ENCODE data around the gene ARID2. TPM values are rescaled to one million over a fixed set of nuclear protein-coding genes. Genes with fewer than 3 reads are reported as not detected.

The ARID2 gene
- total and polyA plus RNA-seq, 10 of the 15 experiments (the other 5 are each of a cell fraction or from before 2014, with no cell fraction given): 9.2 to 29.8 (median 20.3) TPM

GRCh38 chr12:45839917-45840316 lies 110.4 kb downstream of the ARID2 start (continued):
- no peak for TF ChIP-seq TCF7 (IDR thresholded peaks at IDR 0.05; ENCODE audit: borderline replicate concordance)
- no peak for TF ChIP-seq ZNF622 (IDR thresholded peaks at IDR 0.05)
- TF ChIP-seq NFYA (IDR thresholded peaks at IDR 0.05; ENCODE audit: borderline replicate concordance, low read depth, low read length): no peak
- no peak for TF ChIP-seq ATF3 (IDR thresholded peaks at IDR 0.05; ENCODE audit: borderline replicate concordance, extremely low read depth, low read depth, low read length)
- TF ChIP-seq GATAD2B (conservative IDR thresholded peaks at IDR 0.05; ENCODE audit: low read depth): no peak
- no peak for TF ChIP-seq CEBPB (IDR thresholded peaks at IDR 0.05; ENCODE audit: borderline replicate concordance in 1 of 2, low read depth in 2 of 2, low read length in 2 of 2)
- TF ChIP-seq RELB (IDR thresholded peaks at IDR 0.05; ENCODE audit: low read depth): no peak

- RAD21 ChIA-PET (ENCODE audit: unreplicated experiment): no interaction called here
- Histone ChIP-seq H3K36me3 (ENCODE audit: control insufficient read depth in 2 of 2, insufficient read depth in 2 of 2, low read length in 1 of 2) (peaks cover 10 to 34% of the 10 kb centered on the region in 2 experiments), H3K9ac (ENCODE audit: control insufficient read depth, insufficient read depth, low read length) (no peak overlapping the region), H3K79me2 (ENCODE audit: control insufficient read depth, insufficient read depth, low read length) (no peaks in the 10 kb centered on the region), H3K4me1 (ENCODE audit: control insufficient read depth, insufficient read depth, low read length) (no peaks in the 10 kb centered on the region), H3K27ac (ENCODE audit: control insufficient read depth, insufficient read depth) (no peak overlapping the region), H2AFZ (ENCODE audit: control insufficient read depth, low read depth, low read length) (no peak overlapping the region), H4K20me1 (ENCODE audit: control insufficient read depth, insufficient read depth) (no peaks in the 10 kb centered on the region), H3K4me2 (ENCODE audit: control insufficient read depth, insufficient read depth) (no peak overlapping the region), H3K4me3 (no peak overlapping the region), H3K27me3 (replicated peaks in 1 of 2; ENCODE audit: control insufficient read depth in 2 of 2, insufficient read depth in 2 of 2, low read length in 1 of 2) (no peaks in the 10 kb centered on the region), H3K9me3 (replicated peaks; ENCODE audit: control insufficient read depth, insufficient read depth, low read length) (no peaks in the 10 kb centered on the region)
- POLR2A ChIA-PET: no interaction called here
- ATAC-seq: no peak
- intact Hi-C loops (cut with micrococcal nuclease; ENCODE audit: unreplicated experiment): no loop called here
- in situ Hi-C loops (cut with MboI): no loop called here
- SMC1A ChIA-PET (ENCODE audit: uncharacterized antibody, unreplicated experiment): interaction anchor here (1.0 kb wide), 2 partner anchors 12 to 23 kb away, joined by 3 read pairs; no protein-coding TSS in a partner anchor
- 79% methylated on average over 3 of the region's 3 CpGs for WGBS (ENCODE audit: insufficient coverage, insufficient replicate concordance, low lambda C conversion rate, missing lambda C conversion rate)
- CTCF ChIA-PET: interaction anchor here (1.0 kb wide), 1 partner anchor 51 kb away, joined by 3 read pairs; no protein-coding TSS in a partner anchor
- BruUV-seq (replicated peaks): no TSS peak
- DNase-seq (ENCODE audit: low read depth, low spot score): no peak
- TF ChIP-seq RCOR1 (conservative IDR thresholded peaks at IDR 0.05; ENCODE audit: low read depth, low read length) (no peak), PBX3 (IDR thresholded peaks at IDR 0.05; ENCODE audit: insufficient replicate concordance, low read depth, low read length) (no peak), SUZ12 (IDR thresholded peaks at IDR 0.05; ENCODE audit: unreplicated experiment) (no peak), HCFC1 (IDR thresholded peaks at IDR 0.05; ENCODE audit: low read length) (no peak), ZNF217 (IDR thresholded peaks at IDR 0.05) (no peak), JUNB (IDR thresholded peaks at IDR 0.05) (no peak), NR2C2 (IDR thresholded peaks at IDR 0.05; ENCODE audit: borderline replicate concordance, control insufficient read depth, insufficient read length, low read depth) (no peak), STAT1 (conservative IDR thresholded peaks at IDR 0.05) (no peak)
- FAIRE-seq: no peak
Measured at GRCh38 chr12:45849289-45849688, 119.8 kb downstream of the ARID2 start.
